ENCODE measurements around the gene DEGS2. TPM values are rescaled to one million over a fixed set of nuclear protein-coding genes. Genes with fewer than 3 reads are reported as not detected.

DEGS2 gene
- total RNA-seq, 1 experiment from 2014 or later = 0.02 TPM

GRCh38 chr14:100148837-100149731 lies 10.4 kb downstream of the DEGS2 start:
- DNase-seq (ENCODE audit: low spot score) = no peak

GRCh38 chr14:100147691-100148464 lies 11.6 kb downstream of the DEGS2 start:
- no peak for DNase-seq (ENCODE audit: low spot score)

GRCh38 chr14:100147181-100147631 lies 12.2 kb downstream of the DEGS2 start:
- DNase-seq (ENCODE audit: low spot score) = no peak

GRCh38 chr14:100146531-100147091 lies 12.8 kb downstream of the DEGS2 start:
- no peak for DNase-seq (ENCODE audit: low spot score)

GRCh38 chr14:100145682-100146464 lies 13.6 kb downstream of the DEGS2 start:
- no peak for DNase-seq (ENCODE audit: low spot score)

GRCh38 chr14:100144996-100145646 lies 14.3 kb downstream of the DEGS2 start:
- DNase-seq (ENCODE audit: low spot score) = no peak

GRCh38 chr14:100144645-100144995 lies 14.8 kb downstream of the DEGS2 start:
- DNase-seq (ENCODE audit: low spot score) = no peak

- no peak for DNase-seq (ENCODE audit: low spot score)
Measured at GRCh38 chr14:100143934-100144333, 15.5 kb downstream of the DEGS2 start.

- DNase-seq (ENCODE audit: low spot score) = no peak
Measured at GRCh38 chr14:100143523-100143922, 15.9 kb downstream of the DEGS2 start.

- DNase-seq (ENCODE audit: low spot score) = no peak
Measured at GRCh38 chr14:100142073-100143040, 17.1 kb downstream of the DEGS2 start.

GRCh38 chr14:100141098-100141497 lies 18.3 kb downstream of the DEGS2 start:
- no peak for DNase-seq (ENCODE audit: low spot score)

GRCh38 chr14:100140452-100141078 lies 18.9 kb downstream of the DEGS2 start:
- DNase-seq (ENCODE audit: low spot score) = no peak

GRCh38 chr14:100138955-100139354 lies 20.5 kb downstream of the DEGS2 start:
- DNase-seq (ENCODE audit: low spot score) = no peak

- DNase-seq (ENCODE audit: low spot score) = no peak
Measured at GRCh38 chr14:100138082-100138787, 21.2 kb downstream of the DEGS2 start.

GRCh38 chr14:100137173-100137572 lies 22.3 kb downstream of the DEGS2 start:
- no peak for DNase-seq (ENCODE audit: low spot score)

GRCh38 chr14:100135784-100136183 lies 23.7 kb downstream of the DEGS2 start:
- DNase-seq (ENCODE audit: low spot score) = no peak

- no peak for DNase-seq (ENCODE audit: low spot score)
Measured at GRCh38 chr14:100135073-100135472, 24.4 kb downstream of the DEGS2 start.

GRCh38 chr14:100134586-100134985 lies 24.9 kb downstream of the DEGS2 start:
- no peak for DNase-seq (ENCODE audit: low spot score)
